HG03025 (cell line): ENCODE measurements around the gene ITGAL.
"Not testable (repeated sequence)": the region's sequence is repeated elsewhere in the genome, so short reads cannot be mapped to it uniquely, and the experiment has no call there.

Experiments used
- ATAC-seq: cut with Tn5 transposase; IDR thresholded peaks from one replicate; pipeline ENCODE4 v1.9.1; 2021; ENCODE audit warnings: mild to moderate bottlenecking, moderate library complexity; ENCODE audit not compliant: unreplicated experiment, low FRiP score

The ITGAL gene

GRCh38 chr16:30524575-30525568 is 52.3 kb downstream of the ITGAL start:
- no peak for ATAC-seq

DNA sequence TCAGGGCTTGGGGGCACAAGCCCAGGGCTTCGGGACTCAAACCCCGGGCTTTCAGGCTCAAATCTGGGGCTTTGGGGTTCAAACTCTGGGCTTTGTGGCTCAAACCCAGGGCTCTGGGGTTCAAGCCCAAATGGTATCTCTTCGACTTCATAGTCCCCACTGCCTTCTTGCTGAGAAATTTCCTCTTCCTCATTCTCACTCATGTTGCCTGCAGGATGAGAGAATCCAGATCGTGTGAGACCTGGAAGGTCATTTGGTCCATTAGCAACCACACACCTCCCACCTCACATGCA is 53.2 kb downstream of the ITGAL start:
- ATAC-seq = no peak

- peak; percentile 19 for ATAC-seq
Observed at GRCh38 chr16:30526137-30526822, 53.7 kb downstream of the ITGAL start, which contains the start of gene ZNF768. Gene ZNF768, minus strand, starts transcription at chr16:30526566. Its CDS starts 153 bp downstream, at chr16:30526413.

GRCh38 chr16:30526823-30527634 is 54.5 kb downstream of the ITGAL start:
- peak; percentile 71 for ATAC-seq

DNA sequence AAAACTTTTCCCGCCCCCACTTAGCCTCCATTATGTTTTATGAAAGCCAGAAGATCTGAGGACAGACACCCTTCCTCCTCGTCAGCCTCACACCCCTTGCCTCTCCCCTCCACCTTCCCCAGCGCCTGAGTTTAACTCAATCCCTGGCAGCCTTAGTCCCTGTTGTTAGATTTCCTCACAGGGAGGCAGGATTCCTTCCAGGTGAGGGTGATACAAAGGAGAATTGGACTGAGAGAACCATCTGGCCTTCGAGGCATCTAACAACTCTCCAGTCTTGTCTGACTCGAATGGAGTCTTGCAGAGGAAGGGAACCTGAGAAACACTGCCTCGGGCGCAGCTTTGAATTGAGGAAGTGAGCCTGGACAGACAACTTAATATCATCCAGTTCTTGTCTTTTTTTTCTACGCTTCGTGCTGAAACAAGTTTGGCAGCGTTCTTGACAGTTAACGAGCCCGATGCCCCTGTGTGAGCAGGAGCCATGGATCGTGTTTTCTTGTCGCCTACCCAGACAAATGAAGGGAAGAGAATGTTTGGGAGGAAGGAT is 55.2 kb downstream of the ITGAL start:
- ATAC-seq = no peak

- ATAC-seq = no peak
Observed at GRCh38 chr16:30528799-30529457, 56.4 kb downstream of the ITGAL start.

DNA sequence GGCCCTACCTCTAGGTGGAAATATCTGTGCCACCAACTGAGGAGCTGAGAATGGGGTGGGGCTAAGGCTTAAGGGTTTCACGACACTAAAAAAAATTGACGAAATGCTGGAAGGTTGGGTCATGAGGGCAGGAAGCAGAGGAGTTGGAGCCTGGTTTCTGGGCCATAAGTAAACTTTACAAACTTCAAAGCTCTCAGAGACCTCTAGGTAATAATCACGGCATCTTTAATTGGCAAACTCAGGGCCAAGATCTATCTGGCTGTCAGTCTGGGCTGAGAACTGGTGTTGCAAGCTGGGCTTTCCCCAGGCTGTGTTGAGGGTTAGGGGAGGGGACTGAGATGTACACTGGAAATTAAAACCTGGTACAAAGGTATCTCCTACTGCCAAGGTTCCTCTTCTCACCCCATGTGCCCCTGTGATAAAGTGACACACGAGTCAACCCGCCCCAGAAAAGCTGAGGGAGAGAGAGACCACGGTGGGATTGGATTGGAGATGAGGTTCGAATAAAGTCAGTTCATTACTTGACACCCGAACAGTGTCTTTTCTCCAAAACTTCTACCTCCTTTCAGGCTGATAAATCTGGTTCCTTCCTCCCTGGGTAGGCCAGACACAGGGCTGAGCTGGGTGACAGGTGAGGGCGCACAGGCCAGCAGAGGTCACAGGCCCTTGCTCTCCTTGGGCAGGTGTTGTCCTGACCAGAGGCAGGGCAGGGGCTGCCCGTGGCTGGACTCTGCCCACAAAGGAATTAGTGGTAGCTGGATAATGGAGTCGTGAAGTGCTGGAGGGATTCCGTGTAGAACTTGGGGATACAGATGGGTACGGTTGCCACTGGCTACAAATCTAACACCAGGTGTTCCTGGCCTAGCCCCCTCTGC is 57.9 kb downstream of the ITGAL start:
- no peak for ATAC-seq

GRCh38 chr16:30532285-30533145 is 60.0 kb downstream of the ITGAL start:
- ATAC-seq = no peak

GRCh38 chr16:30533146-30533522 is 60.6 kb downstream of the ITGAL start:
- ATAC-seq = no peak

- ATAC-seq = peak; percentile 9
Observed at GRCh38 chr16:30533748-30534367, 61.3 kb downstream of the ITGAL start.

GRCh38 chr16:30534368-30535105 is 62.0 kb downstream of the ITGAL start, which contains the start of gene ZNF747:
Gene ZNF747, minus strand, starts transcription at chr16:30534858. Its CDS starts 179 bp downstream, at chr16:30534679.
- ATAC-seq = peak; percentile 53

DNA sequence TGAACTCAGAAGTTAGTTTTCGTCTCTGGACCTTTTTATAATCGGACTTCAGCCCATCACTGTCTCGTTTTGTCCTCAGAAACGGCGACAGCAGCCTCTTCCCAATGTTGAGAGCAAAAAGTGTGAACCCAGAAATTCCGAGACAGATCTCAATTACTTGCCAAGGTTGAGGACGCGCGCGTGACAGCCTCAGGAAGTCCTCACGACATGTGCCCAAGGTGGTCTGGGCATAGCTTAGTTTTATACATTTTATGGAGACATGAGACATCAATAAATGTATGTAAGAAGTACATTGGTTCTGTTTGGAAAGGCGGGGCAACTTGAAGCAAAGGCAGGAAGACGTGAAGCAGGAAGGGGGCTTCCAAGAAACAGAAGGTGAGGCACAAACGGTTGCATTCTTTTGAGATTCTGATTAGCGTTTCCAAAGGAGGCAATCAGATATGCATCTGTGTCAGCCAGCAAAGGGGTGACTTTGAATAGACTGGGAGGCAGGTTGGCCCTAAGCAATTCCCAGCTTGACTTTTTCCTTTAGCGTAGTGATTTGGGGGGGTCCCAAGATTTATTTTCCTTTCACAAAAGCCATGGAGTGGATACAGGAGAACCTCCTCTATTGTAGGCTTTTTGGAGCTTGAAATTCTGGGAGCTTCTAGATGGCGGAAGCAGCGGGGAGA is 62.7 kb downstream of the ITGAL start:
- peak; percentile 12 for ATAC-seq

- no peak for ATAC-seq
Observed at GRCh38 chr16:30535777-30536190, 63.2 kb downstream of the ITGAL start.

- ATAC-seq = not testable (repeated sequence)
Observed at GRCh38 chr16:30536391-30537024, 64.0 kb downstream of the ITGAL start.

GRCh38 chr16:30539000-30539964 is 66.7 kb downstream of the ITGAL start:
- ATAC-seq = no peak
